ENCODE measurements around the gene ATP1B3. TPM values are rescaled to one million over a fixed set of nuclear protein-coding genes. Genes with fewer than 3 reads are reported as not detected.

ATP1B3 gene
- total RNA-seq, 2 experiments from 2014 or later = 106 to 119 TPM

DNA sequence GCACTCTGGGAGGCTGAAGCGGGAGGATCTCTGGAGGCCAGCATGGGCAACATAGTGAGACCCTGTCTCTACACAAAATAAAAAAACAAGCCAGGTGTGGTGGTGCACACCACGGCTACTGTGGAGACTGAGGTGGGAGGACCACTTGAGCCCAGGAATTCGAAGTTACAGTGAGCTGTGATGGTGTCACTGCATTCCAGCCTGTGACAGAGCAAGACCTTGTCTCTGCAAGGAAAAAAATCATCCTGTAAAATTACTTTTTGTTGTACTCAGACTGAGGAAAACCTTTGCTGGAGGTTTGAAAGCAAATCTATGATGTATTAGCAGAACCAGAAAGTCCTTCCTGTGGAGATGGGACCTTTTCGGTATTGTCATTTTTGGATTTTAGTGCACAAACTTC lies 63.3 kb downstream of the ATP1B3 start:
- CTCF ChIA-PET = interaction anchor here (1.1 kb wide), 1 partner anchor 25 kb away, joined by 3 read pairs; no protein-coding TSS in a partner anchor
- no peaks in the 10 kb centered on the region for H3K9me3 Mint-ChIP-seq

DNA sequence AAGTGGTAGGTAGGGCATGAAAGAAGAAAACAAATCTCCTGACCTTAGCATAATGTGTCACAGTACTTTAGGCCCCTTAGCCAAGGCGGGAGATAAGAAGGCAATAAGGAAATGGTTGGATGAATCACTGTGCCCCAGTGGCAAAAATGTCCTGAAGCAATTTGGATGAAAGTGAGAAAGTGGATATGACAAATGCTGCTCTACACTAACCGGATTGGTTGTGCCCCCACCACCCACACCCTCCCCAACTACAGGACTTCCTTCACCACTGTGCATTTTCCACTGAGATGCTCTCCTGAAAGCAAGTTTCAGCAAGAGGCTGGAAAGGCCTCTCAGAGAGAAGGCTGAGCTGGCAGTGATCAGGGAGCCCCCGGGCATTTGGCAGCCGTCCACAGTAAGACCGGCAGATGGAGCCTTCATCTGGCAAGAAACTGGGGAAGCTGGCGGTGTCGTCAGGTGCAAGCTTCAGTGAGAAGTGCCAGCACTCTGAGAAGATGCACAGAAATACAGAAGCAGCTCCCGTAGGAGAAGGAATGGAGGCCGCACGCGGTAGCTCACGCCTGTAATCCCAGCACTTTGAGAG lies 63.8 kb downstream of the ATP1B3 start:
- Mint-ChIP-seq H3K4me1 (ENCODE audit: low read depth) (peaks cover 13% of the 10 kb centered on the region), H3K36me3 (ENCODE audit: low read depth) (no peaks in the 10 kb centered on the region), H3K27ac (no peak overlapping the region), H3K27me3 (ENCODE audit: low read depth) (no peaks in the 10 kb centered on the region), H3K9me3 (no peaks in the 10 kb centered on the region), H3K4me3 (no peak overlapping the region)
- DNase-seq = peak; percentile 53
- CTCF ChIA-PET = interaction anchor here (0.9 to 1.1 kb wide), 3 partner anchors 20 to 54 kb away, joined by 3 to 4 read pairs (median 3); no protein-coding TSS in a partner anchor
- intact Hi-C loops (cut with micrococcal nuclease) = no loop called here

More for the DNA sequence above, 63.3 kb downstream of the ATP1B3 start:
- Mint-ChIP-seq H3K27ac (no peak overlapping the region), H3K36me3 (ENCODE audit: low read depth) (no peaks in the 10 kb centered on the region), H3K4me3 (no peak overlapping the region), H3K27me3 (ENCODE audit: low read depth) (no peaks in the 10 kb centered on the region), H3K4me1 (ENCODE audit: low read depth) (peaks cover 13% of the 10 kb centered on the region)
- no peak for DNase-seq
- intact Hi-C loops (cut with micrococcal nuclease) = no loop called here

DNA sequence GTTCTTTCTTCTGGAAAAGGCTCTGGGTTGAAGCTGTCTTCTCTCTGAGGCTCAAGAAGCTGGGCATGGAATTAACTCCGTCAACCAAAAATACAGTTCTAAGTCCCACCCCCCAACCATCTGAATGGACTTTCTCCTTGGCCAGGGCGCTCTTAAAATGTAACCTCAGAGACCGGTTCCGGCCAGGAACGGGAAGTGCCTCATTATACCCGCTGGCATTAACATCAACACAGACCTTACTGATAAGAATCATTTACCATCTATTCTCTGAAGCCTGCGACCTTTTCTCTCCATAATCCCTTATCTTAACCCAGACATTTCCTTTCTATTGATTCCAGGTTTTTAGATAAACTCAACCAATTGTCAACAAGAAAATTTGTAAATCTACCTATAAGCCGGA lies 64.7 kb downstream of the ATP1B3 start:
- H3K4me1 Mint-ChIP-seq (ENCODE audit: low read depth) = peaks cover 13% of the 10 kb centered on the region
- H3K4me3 Mint-ChIP-seq = no peak overlapping the region
- no peaks in the 10 kb centered on the region for H3K27me3 Mint-ChIP-seq (ENCODE audit: low read depth)
- intact Hi-C loops (cut with micrococcal nuclease) = no loop called here
- H3K27ac Mint-ChIP-seq = no peak overlapping the region
- no peaks in the 10 kb centered on the region for H3K9me3 Mint-ChIP-seq
- CTCF ChIA-PET = interaction anchor here (0.7 to 1.1 kb wide), 5 partner anchors 16 to 57 kb away, joined by 3 to 4 read pairs (median 3); no protein-coding TSS in a partner anchor
- H3K36me3 Mint-ChIP-seq (ENCODE audit: low read depth) = no peaks in the 10 kb centered on the region
- no peak for DNase-seq

DNA sequence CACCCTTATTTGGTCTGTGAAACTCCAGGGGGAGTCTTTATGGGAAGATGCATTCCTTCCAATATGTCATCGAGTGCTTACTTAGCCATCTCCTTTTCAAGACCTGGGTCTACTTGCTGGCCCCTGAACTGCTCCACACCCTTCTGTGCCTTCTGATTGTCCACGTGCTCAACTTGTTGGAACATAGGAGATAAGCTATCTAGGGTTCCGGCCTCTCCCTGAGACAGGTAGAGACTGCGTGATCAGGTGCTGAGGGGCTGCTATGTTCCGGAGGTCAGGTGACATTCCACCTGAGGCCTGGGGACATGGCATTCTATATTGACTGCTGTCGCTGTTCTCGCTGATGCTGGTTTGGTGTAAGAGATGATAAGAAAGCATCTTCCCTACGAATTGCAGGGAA lies 65.6 kb downstream of the ATP1B3 start:
- DNase-seq = no peak
- Mint-ChIP-seq H3K4me3 (no peak overlapping the region), H3K27me3 (ENCODE audit: low read depth) (no peaks in the 10 kb centered on the region), H3K9me3 (no peaks in the 10 kb centered on the region), H3K36me3 (ENCODE audit: low read depth) (no peaks in the 10 kb centered on the region), H3K4me1 (ENCODE audit: low read depth) (peaks cover 13% of the 10 kb centered on the region), H3K27ac (no peak overlapping the region)
- intact Hi-C loops (cut with micrococcal nuclease) = no loop called here
- CTCF ChIA-PET = interaction anchor here (0.6 kb wide), 1 partner anchor 366 kb away, joined by 4 read pairs; no protein-coding TSS in a partner anchor

DNA sequence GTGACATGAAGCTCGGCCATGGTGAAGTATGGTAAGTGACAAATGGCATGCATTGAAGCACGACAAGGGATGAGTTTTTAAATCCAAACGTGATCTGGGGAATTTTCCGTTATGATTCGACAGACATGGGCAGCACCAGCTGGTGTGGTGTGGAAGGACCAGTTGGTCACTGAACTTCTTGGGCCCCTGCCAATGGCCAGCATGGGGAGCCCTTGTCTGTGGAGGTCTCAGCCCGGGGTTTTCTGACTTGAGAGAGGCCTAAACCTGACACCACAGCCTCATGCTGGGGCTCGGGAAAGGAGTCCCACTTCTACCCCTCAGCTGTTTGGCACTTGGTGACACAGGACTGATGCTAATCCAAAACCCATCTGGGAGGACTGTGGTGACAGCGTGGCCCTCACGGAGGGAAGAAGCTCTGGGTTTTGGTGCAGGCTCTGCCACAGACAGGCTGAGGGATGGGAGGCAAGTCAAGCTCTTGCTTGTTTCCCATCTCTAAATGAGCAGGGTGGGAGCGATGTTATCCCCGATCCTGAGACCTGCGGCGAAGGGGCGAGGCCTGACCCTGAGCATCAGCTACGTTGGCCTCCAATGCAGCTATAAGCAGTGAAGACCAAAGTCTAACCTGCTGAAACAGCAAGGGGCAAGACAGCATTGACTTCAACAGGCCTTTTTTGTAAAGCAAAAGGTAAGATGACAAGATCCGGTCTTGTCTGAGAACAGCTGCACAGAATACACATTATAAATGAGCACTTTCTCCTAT lies 69.5 kb downstream of the ATP1B3 start:
- Mint-ChIP-seq H3K4me1 (ENCODE audit: low read depth) (peaks cover 3% of the 10 kb centered on the region), H3K4me3 (no peak overlapping the region), H3K27me3 (ENCODE audit: low read depth) (no peaks in the 10 kb centered on the region), H3K36me3 (ENCODE audit: low read depth) (peaks cover 2% of the 10 kb centered on the region), H3K27ac (no peak overlapping the region), H3K9me3 (no peaks in the 10 kb centered on the region)
- CTCF ChIA-PET = no interaction called here
- DNase-seq = no peak
- intact Hi-C loops (cut with micrococcal nuclease) = no loop called here

DNA sequence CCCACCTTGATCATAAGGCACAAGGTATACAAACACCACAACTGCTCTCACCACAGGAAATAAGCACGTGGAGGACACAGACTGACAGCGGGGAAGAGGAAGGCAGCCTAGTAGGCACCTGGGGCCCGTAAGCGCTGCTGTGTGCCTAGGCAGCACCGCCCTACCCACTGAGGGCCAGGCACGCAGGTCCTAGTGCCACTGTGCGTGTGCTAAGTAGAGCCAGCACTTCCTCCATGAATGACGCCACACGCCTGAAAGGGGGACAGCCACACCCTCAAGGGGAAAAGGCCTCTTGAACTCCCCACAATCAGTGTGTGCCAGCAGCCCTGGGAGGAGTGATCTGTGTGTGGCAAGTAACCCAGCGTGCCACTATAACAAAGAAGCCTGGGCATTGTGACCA lies 73.0 kb downstream of the ATP1B3 start:
- CTCF ChIA-PET = interaction anchor here (0.7 kb wide), 1 partner anchor 49 kb away, joined by 3 read pairs; no protein-coding TSS in a partner anchor
- H3K9me3 Mint-ChIP-seq = no peaks in the 10 kb centered on the region

DNA sequence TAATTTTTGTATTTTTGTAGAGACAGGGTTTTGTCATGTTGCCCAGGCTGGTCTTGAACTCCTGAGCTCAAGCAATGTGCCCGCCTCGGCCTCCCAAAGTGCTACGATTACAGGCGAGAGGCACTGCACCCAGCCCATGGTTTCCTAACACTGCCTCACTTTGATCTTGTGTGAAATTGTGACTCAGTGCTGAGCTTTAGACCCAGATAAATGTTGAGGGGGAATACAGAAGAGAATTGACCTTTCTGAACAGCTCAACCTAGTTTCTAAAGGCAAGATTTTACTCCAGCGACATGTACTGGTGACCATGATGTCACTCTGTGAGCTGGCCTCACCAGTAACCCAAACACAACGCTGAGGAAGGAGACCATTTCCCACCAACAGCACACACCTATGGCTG lies 73.5 kb downstream of the ATP1B3 start:
- intact Hi-C loops (cut with micrococcal nuclease) = no loop called here
- Mint-ChIP-seq H3K27ac (no peak overlapping the region), H3K27me3 (ENCODE audit: low read depth) (no peaks in the 10 kb centered on the region), H3K36me3 (ENCODE audit: low read depth) (peaks cover 2% of the 10 kb centered on the region), H3K9me3 (no peaks in the 10 kb centered on the region), H3K4me3 (no peak overlapping the region), H3K4me1 (ENCODE audit: low read depth) (no peaks in the 10 kb centered on the region)
- CTCF ChIA-PET = interaction anchor here (0.7 kb wide), 1 partner anchor 48 kb away, joined by 3 read pairs; no protein-coding TSS in a partner anchor
- DNase-seq = no peak

More for the DNA sequence above, 73.0 kb downstream of the ATP1B3 start:
- intact Hi-C loops (cut with micrococcal nuclease) = no loop called here
- DNase-seq = no peak
- H3K4me3 Mint-ChIP-seq = no peak overlapping the region
- no peak overlapping the region for H3K27ac Mint-ChIP-seq
- peaks cover 2% of the 10 kb centered on the region for H3K36me3 Mint-ChIP-seq (ENCODE audit: low read depth)
- no peaks in the 10 kb centered on the region for H3K27me3 Mint-ChIP-seq (ENCODE audit: low read depth)
- H3K4me1 Mint-ChIP-seq (ENCODE audit: low read depth) = no peaks in the 10 kb centered on the region

DNA sequence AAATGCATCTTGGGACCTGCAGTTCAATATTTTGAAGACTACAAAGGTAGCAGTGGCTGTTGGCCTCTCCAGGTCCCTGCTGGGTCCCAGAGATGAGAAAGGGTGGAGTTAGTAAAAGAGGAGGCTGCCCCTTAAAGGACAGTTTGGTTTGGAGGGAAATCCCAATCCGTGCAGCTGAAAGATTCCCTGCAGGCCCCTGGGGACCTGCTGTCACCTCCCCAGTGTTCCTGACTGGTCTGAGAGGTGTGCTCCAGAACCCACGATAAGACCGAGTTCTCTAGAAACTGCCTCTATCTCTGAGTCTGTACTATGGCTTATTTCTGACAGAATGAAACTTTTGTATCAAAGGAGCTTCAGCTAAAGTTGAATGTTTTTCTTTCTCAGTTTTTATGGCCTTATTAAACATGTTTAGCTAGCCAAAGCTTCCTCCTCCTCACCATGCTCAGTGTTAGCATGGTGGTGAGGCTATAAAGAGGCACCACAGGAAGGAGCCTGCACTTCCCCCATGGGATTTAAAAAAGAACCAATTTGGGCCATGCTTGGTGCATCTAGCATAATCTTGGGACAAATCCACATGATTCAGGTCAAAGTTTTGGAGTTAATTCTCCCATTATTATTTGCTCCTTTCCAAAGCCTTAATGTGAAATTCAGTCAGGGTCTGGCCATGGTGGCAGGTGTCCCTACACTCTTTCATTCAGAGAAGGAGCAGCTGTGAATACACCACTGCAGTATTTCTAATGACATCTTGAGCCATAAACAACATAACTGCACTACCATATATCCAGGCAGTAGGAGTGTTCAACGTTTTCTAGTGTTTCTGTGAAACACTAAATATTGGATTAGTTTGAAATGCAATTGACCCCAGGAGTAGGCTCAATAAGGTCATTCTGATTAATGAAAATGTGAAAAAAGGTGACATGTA lies 74.4 kb downstream of the ATP1B3 start:
- H3K27ac Mint-ChIP-seq = no peak overlapping the region
- peaks cover 4% of the 10 kb centered on the region for H3K4me1 Mint-ChIP-seq (ENCODE audit: low read depth)
- no peaks in the 10 kb centered on the region for H3K9me3 Mint-ChIP-seq
- DNase-seq = no peak
- peaks cover 2% of the 10 kb centered on the region for H3K36me3 Mint-ChIP-seq (ENCODE audit: low read depth)
- CTCF ChIA-PET = no interaction called here
- intact Hi-C loops (cut with micrococcal nuclease) = no loop called here
- H3K27me3 Mint-ChIP-seq (ENCODE audit: low read depth) = no peaks in the 10 kb centered on the region
- H3K4me3 Mint-ChIP-seq = no peak overlapping the region

DNA sequence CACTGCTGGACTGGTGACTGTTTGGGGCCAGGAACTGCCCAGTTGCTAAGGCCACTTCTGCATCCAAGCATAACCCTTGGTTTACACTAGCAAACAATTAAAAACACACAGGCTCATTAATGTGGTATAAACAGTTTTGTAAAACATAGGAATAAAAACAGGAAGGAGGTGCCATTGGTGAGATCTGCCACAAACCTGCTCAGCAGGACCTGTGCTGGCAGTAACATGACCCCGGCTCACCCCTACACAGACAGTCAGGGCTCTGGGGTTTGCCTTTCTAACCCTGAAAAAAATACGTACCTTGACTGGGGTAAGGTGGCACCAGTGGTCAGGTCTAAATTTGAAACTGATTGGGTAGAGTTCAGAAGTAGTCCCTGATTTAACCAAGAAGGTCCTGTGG lies 76.2 kb downstream of the ATP1B3 start:
- Mint-ChIP-seq H3K27ac (no peak overlapping the region), H3K36me3 (ENCODE audit: low read depth) (peaks cover 2% of the 10 kb centered on the region), H3K9me3 (no peaks in the 10 kb centered on the region), H3K4me1 (ENCODE audit: low read depth) (peaks cover 4% of the 10 kb centered on the region), H3K4me3 (no peak overlapping the region), H3K27me3 (ENCODE audit: low read depth) (no peaks in the 10 kb centered on the region)
- no peak for DNase-seq
- CTCF ChIA-PET = no interaction called here
- intact Hi-C loops (cut with micrococcal nuclease) = no loop called here

DNA sequence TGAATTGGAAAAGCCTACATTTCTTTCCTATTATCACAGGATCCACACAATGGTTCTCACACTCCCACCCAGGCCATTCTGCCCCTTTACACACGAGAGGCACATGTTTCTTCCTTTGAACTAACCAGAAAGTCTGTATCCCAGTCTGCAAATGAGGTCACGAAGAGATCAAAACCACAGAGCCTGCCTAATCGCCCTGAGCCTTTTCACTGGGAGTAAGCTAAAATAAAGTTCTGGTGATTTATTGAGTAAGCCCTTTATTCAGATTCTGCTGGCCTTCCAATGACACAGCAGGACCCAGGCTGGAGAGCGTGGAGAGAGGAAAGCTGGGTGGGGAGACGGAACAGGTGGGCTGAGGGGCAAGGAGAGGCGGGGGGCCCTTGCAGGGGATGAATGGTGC lies 78.7 kb downstream of the ATP1B3 start:
- CTCF ChIA-PET = interaction anchor here (0.6 kb wide), 1 partner anchor 210 kb away, joined by 3 read pairs; no protein-coding TSS in a partner anchor
- no peak overlapping the region for H3K27ac Mint-ChIP-seq
- DNase-seq = no peak
- H3K27me3 Mint-ChIP-seq (ENCODE audit: low read depth) = no peaks in the 10 kb centered on the region
- intact Hi-C loops (cut with micrococcal nuclease) = no loop called here
- no peaks in the 10 kb centered on the region for H3K9me3 Mint-ChIP-seq
- H3K36me3 Mint-ChIP-seq (ENCODE audit: low read depth) = peaks cover 5% of the 10 kb centered on the region
- H3K4me1 Mint-ChIP-seq (ENCODE audit: low read depth) = peaks cover 4% of the 10 kb centered on the region
- no peak overlapping the region for H3K4me3 Mint-ChIP-seq

DNA sequence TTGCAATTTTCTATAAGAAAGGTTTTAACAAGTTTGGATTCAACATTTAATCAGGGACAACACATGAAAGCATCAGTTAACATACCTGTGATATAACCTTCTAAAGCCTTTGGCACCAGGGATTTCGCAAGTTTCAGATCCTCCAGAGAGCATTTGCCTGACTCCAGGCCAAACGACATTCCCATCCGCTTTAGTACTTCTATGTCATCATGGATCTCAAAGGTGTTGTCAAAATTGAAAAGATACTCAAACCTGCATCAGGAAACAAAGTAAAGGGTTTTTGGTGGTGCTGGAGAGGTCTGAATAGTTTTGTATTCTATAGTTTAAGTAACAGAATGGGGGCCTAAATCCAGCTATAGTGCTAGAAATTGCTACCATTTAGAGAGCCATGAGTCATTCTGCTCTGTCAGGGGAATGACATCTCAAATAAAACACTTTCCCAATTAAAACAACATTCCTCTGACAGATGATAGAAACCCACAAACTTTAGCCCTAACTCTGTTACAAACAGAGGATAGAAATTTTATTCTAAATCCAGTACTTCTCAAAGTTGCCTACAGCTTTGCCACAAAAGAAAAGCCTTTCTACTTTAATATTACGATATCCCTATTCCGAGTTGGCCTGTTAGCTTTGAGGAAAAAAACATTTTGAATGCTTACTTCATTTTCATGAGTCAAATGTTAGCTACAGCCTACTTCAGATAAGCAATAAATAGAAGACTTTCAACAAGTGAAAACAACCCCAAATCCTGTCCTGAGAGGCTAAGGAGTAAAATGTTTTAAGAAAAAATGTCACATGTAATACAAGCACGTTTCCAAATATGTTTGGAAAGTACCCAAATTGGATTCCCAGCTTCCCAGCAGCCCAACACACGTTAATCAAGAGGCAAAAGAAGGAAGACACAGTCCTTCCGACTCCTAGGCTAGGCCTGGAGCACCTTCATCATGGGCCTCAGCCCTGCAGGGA lies 83.4 kb downstream of the ATP1B3 start:
- intact Hi-C loops (cut with micrococcal nuclease) = loop anchor here (10.0 kb wide), 1 partner anchor 255 kb away; no protein-coding TSS in a partner anchor
- no peaks in the 10 kb centered on the region for H3K27me3 Mint-ChIP-seq (ENCODE audit: low read depth)
- H3K4me1 Mint-ChIP-seq (ENCODE audit: low read depth) = peaks cover 4% of the 10 kb centered on the region
- CTCF ChIA-PET = interaction anchor here (0.6 to 0.7 kb wide), 2 partner anchors 19 to 320 kb away, joined by 3 to 4 read pairs; no protein-coding TSS in a partner anchor
- no peak for DNase-seq
- H3K4me3 Mint-ChIP-seq = no peak overlapping the region
- peaks cover 4% of the 10 kb centered on the region for H3K36me3 Mint-ChIP-seq (ENCODE audit: low read depth)
- H3K9me3 Mint-ChIP-seq = no peaks in the 10 kb centered on the region
- no peak overlapping the region for H3K27ac Mint-ChIP-seq

Data from activated naive CD4-positive, alpha-beta T cell treated with anti-CD3 and anti-CD28 coated beads for 36 hours (primary cell).